GM18907 (cell line): ENCODE data around the gene NOD2.
A peak's percentile ranks its signal among the peaks of the same experiment; 100 is the strongest.

Experiments used
- ATAC-seq: cut with Tn5 transposase; IDR thresholded peaks from one replicate; pipeline ENCODE4 v1.9.1; 2021; ENCODE audit warnings: mild to moderate bottlenecking, moderate library complexity; ENCODE audit not compliant: unreplicated experiment

NOD2 gene

DNA sequence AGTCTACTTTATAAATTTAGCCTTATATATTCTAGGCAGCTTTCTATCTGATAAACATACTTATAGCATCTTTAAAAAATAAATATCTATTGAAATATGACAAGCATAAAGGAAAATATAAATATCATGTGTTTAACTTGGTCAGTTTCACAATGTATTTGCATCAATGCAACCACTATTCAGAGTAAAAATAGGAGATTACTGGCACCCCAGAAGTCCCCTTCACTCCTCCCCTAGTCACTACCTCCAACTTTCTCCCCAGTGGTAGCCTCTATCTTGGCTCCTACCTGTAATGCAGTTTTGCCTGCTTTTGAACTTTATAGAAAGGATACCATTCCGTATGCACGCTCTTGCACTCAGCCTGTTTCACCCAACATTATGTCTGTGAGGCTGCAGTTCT, 3.2 kb upstream of the NOD2 start:
- no peak for ATAC-seq

DNA sequence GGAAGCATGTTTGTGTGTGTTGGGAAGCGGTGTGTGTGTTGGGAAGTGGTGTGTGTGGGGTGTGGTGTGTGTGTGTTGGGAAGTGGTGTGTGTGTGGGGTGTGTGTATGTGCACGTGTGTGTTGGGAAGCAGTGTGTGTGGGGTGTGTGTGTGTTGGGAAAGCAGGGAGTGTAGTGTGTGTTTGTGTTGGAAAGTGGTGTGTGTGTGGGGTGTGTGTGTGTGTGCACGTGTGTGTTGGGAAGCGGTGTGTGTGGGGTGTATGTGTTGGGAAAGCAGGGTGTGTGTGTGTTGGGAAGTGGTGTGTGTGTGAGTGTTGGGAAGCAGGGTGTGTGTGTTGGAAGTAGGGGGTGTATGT, 785 bp upstream of the NOD2 start:
- no peak for ATAC-seq

DNA sequence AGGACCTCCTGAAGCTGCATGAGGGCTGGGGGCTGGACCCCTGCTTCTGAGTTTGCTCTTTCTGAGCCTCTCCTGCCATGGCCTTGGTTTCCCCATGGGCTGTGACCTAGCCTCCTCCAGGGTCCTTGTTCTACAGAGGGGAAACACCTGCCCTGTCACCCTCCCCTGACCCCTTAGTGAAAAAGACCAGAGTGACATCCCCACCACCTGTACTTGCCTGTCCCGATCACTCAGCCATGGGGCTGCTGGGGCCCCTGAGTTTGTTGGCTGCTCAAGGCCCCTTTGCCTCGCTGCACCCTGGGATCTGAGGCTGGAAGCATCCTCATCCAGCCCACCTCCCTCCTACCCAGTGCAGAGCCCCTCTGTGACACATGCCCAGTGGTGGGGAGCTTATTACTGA, 800 bp downstream of the NOD2 start:
- ATAC-seq = peak; percentile 32

- ATAC-seq = no peak
These were observed 1.9 kb downstream of the NOD2 start for GRCh38 chr16:50695017-50696000.

GRCh38 chr16:50696126-50696525, 2.7 kb downstream of the NOD2 start:
- ATAC-seq = peak; percentile 29

GRCh38 chr16:50696575-50697420, 3.4 kb downstream of the NOD2 start:
- ATAC-seq = peak; percentile 66

DNA sequence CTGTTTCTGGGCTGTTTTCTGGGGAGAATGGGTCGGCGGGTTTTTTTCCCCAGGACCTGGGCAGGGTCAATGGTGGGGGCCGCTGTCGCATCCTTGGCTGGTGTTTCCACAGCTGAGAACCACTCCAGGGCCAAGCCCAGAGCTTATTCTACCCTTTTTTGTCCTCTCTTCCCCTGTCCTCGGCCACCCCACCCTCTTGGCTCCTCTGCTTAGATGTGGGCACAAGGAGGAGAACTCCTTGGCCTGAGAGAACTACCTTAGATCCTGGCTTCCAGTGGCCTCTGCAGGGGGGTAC, 4.0 kb downstream of the NOD2 start:
- ATAC-seq = no peak

DNA sequence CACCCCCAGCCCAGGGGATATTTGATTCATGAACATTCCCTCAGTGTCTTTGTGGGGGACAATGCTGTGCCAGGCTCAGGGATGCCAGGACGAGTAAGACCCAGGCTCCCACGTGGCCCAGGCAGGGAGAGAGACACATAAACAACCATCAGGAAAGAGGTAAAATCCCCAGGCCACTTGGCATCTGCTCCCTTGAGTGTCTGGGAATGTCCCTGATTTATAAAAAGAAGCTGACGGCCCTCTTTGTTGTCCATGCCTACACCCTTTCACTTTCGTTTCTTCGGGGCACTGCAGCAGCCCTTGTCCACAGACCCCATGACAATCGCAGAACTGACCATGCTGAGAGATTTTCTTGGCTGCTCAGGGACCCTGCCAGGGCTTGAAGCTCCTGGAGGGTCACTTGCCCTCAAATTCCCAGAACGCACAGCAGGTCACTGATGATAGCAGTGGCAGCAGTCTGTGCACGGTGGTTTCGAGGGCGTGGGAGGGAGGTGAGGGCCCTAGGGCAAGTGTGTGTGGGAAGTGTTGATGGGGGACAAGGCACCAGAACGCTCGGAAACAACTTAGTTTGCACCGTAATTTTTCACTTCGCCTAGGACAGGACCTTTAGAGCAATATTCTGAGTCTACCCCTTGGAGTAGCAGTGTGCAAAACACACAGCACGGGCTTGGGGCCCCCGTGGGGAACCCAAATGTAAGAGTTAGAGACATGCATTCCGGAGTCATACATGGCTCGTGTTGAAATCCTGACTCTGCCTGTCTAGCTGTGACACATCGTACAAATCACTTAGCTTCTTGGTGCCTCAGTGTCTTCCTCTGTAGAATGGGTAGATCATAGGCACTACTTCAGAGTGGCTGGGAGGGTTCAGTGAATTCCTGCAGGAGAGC, 4.7 kb downstream of the NOD2 start:
- peak; percentile 54 for ATAC-seq

DNA sequence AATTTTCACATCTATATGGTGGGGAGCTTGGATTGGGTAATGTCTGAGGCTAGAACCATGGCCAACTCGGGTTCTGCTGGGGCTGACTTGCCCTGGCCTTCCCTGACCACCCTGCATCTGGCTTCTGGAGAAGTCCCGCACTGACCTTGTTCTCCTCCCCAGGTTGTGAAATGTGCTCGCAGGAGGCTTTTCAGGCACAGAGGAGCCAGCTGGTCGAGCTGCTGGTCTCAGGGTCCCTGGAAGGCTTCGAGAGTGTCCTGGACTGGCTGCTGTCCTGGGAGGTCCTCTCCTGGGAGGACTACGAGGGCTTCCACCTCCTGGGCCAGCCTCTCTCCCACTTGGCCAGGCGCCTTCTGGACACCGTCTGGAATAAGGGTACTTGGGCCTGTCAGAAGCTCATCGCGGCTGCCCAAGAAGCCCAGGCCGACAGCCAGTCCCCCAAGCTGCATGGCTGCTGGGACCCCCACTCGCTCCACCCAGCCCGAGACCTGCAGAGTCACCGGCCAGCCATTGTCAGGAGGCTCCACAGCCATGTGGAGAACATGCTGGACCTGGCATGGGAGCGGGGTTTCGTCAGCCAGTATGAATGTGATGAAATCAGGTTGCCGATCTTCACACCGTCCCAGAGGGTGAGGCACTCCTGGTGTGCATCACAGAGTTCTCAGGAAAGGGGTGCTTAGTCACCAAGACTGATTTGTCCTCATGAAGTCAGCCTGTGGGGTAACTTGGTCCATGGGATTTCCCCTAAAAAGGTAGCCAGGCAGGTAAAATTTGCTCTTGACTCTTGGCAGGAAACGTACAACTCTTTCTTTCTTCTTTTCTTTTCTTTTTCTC, 6.1 kb downstream of the NOD2 start:
- ATAC-seq = no peak

DNA sequence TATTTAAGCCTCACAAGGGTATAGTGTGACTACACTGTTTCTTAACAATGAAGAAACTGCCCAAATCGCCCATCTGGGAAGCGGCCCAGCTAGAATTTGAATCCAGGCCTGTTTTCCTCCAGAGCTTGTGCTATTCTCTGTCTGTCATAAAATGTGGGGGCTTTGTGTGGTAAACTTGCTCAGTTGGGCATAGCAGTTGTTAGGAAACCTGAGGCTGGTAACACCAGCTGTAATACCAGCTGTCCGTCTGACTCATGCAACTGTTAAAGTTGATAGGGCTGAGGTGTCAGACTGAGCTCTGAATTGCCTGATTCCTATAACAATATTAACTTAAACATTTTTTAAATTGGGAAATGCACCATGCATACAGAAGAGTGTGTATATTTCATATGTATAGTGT, 9.3 kb downstream of the NOD2 start:
- ATAC-seq = no peak

DNA sequence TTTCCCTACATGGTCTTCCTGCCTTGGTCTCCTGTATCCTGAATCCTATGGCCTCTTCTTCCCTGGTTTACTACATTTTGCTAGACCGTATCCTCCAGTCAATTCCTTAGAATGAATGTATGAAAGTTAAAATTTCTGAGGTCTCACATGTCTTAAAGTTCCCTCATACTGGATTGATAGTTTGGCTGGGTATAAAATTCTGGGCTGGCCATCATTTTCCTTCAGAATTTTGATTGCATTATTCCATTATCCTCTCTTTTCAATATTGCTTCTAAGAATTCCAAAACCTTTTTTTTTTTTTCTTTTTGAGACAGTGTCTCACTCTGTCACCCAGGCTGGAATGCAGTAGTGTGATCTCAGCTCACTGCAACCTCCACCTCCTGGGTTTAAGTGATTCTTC, 10.8 kb downstream of the NOD2 start:
- ATAC-seq = no peak

DNA sequence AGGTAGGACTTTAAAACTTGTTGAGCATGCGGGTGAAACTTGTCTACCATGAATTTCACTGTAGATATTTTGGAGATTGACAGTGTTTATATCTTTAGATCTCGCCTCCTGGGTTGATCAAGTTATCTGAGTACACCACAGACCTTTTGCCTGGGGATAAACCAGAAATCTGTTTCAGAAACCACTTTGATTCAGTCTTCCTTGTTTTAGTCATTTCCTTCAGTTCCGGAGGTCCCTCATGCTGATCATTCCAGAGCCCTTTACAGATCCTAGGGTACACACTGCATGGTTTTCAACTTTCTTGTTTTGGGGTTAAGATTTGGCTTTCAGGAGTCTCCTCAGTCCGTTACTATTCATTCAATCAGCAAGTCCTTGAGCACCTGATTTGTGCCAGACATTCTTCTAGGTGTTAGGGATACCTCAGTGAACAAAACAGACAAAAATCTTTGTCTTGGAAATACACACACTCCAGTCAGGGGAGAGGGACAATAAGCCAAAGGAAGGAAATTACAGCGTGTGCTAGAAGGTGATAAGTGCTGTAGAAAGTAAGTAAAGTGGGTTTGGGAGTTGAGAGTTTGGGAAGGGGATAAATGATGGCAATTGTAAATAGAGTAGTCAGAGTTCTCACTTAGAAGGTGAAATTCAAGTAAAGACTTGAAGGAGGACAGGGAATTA, 12.2 kb downstream of the NOD2 start:
- no peak for ATAC-seq

DNA sequence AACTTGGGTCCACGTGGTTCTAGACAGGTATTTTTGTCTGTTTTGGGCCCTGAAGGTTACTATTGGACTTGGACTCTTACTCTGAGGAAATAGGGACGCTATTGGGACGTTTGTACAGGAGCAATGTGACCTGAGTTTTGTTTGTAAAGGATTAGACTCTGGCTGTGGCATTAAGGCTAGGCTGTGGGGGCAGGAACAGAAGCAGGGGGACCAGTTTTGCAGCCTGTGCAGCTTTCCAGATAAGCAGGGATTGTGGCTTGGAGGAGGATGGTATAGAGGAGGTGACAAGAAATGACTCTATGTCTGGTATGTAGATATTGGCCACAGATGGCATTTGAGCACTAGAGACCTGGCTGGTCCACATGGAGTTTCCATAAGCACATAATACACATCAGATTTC, 12.8 kb downstream of the NOD2 start:
- ATAC-seq = no peak

DNA sequence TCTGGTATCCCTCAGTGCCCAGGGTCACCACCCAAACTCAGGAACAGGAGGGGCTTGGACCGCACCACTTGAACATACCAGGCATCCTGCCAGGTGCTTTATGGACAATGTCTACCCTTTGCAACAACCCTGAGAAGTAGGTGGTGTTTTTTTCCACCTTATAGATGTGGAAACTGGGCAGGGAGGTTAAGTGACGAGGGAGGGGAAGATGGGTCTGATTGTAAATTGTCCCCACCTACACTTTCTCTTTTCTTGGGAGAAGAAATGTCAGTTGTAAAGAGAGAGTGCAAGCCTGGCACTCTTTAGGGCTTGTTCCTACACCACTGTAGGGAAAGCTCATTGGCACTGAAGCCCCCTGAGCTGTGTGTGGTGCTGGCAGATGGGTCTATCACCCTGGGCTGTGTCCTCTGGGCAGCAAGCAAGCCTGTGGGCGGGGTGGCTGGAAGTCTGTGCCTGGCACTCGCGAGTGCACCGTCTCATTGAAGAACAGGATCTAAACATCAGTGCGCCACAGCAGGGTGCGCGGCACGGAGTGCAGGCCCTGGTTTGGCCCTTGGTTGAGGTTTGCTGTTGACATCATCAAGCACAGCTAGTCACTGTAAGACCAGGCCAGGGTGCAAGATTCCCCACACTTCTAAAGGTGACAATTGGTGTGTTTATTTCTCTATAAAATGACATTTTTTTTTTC, 15.1 kb downstream of the NOD2 start:
- no peak for ATAC-seq

- ATAC-seq = peak; percentile 52
These were observed 15.8 kb downstream of the NOD2 start for GRCh38 chr16:50709061-50709684.

DNA sequence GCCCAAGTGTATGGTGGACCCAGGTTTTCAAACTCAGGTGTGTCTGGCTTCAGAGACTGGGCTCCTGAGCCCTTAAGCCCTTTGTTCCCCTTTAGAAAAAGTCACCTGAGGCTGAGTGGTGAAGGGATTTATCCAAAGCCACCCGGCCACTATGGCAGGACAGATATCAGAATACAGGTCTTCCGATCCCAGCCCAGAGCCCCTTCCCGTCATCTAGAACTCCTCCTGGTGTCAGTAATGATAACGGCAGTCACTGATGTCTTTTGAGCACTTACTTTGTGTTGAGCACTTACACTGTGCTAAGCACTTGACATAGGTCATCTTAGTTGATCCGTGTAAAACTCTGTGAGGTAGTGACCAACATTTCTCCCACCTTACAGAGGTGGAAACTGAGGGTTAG, 16.6 kb downstream of the NOD2 start:
- ATAC-seq = no peak

DNA sequence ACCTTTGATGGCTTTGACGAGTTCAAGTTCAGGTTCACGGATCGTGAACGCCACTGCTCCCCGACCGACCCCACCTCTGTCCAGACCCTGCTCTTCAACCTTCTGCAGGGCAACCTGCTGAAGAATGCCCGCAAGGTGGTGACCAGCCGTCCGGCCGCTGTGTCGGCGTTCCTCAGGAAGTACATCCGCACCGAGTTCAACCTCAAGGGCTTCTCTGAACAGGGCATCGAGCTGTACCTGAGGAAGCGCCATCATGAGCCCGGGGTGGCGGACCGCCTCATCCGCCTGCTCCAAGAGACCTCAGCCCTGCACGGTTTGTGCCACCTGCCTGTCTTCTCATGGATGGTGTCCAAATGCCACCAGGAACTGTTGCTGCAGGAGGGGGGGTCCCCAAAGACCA, 17.6 kb downstream of the NOD2 start:
- no peak for ATAC-seq

- ATAC-seq = no peak
These were observed 18.6 kb downstream of the NOD2 start for GRCh38 chr16:50711862-50712559.
